Vagina (tissue), 2 donors: ENCODE measurements around the gene ORC4.

Source experiments
- CTCF ChIP-seq, 3 experiments: fragments of 450-650 bp in 2 of 3; fragments of 200-600 bp in 1 of 3; sonication (generic) in 1 of 3; IDR thresholded peaks; one replicate each; pipeline ENCODE4 v1.5.1; 2017 to 2019; ENCODE audit warnings: antibody characterized with exemption in 3 of 3, mild to moderate bottlenecking in 2 of 3, moderate library complexity in 2 of 3
- POLR2AphosphoS5 ChIP-seq, 2 donors: sonication (generic); formaldehyde crosslinking; IDR thresholded peaks; one replicate each; pipeline ENCODE4 v1.9.0; 2017; ENCODE audit warnings: antibody characterized with exemption in 2 of 2, mild to moderate bottlenecking in 2 of 2, low read depth in 1 of 2; ENCODE audit not compliant: insufficient read depth in 1 of 2

GRCh38 chr2:147976102-147976501, 44.4 kb downstream of the ORC4 start:
- no peak for TF ChIP-seq CTCF (IDR thresholded peaks at IDR 0.05)
- no peak for TF ChIP-seq POLR2AphosphoS5 (IDR thresholded peaks at IDR 0.05; ENCODE audit: insufficient read depth in 1 of 2, low read depth in 1 of 2)
